H1 (cell line): ENCODE results near the gene TEX48. TPM values are rescaled to one million over a fixed set of nuclear protein-coding genes. Genes with fewer than 3 reads are reported as not detected.

Experiments
- BACH1 ChIP-seq: IDR thresholded peaks from 2 replicates; pipeline ENCODE4 v1.6.1; 2012; ENCODE audit warnings: low read length, improper control_type of control experiment
- PHF8 ChIP-seq: fragments of 200-600 bp; sonication (generic); conservative IDR thresholded peaks from 2 replicates; pipeline ENCODE4 v1.7.1; 2012; ENCODE audit warnings: low read depth, mild to moderate bottlenecking, inconsistent platforms, low read length, moderate library complexity
- RFX5 ChIP-seq: IDR thresholded peaks from 2 replicates; pipeline ENCODE4 v1.6.1; 2011; ENCODE audit warnings: low read depth, low read length, improper control_type of control experiment, borderline replicate concordance
- SIN3A ChIP-seq, 2 experiments: IDR thresholded peaks in 1 of 2; conservative IDR thresholded peaks in 1 of 2; 2 replicates each; pipeline ENCODE4 v1.6.1; 2011 to 2012; ENCODE audit warnings: low read length in 2 of 2, improper control_type of control experiment in 1 of 2, low read depth in 1 of 2, mild to moderate bottlenecking in 1 of 2
- YY1 ChIP-seq: IDR thresholded peaks from 2 replicates; pipeline ENCODE4 v1.6.1; 2011; ENCODE audit warnings: low read depth, mild to moderate bottlenecking, low read length
- polyA plus RNA-seq, 7 experiments: library from polyadenylated mRNA; depleted of rRNA in 3 of 7; stranded (reverse) in 5 of 7; unstranded in 2 of 7; fragments of >200 nt in 5 of 7; fragments of 200-250 nt in 2 of 7; gene quantifications; 1 replicate in 5 of 7; 2 replicates in 1 of 7; 4 replicates in 1 of 7; pipeline versions ENCODE4 v1.2.1 to v1.2.3, GENCODE V29; 2011 to 2013; ENCODE audit warnings: missing spikeins in 2 of 7, mixed read lengths in 2 of 7
- total RNA-seq: library from RNA; stranded (reverse); fragmentation: NEBNext Ultra II Directional; extraction: Animal tissue kit (Norgen Biotek cat#: 25700); gene quantifications from 2 replicates; pipeline ENCODE4 v1.2.1, GENCODE V29; 2021
- TF ChIP-seq, protein P1 (sequence below): IDR thresholded peaks from 2 replicates; pipeline ENCODE4 v1.6.1; 2012; ENCODE audit warnings: low read length, inconsistent platforms

TEX48 gene
- total and polyA plus RNA-seq, 2 of the 8 experiments (the other 6 are each of a cell fraction or from before 2014, with no cell fraction given) = not detected

GRCh38 chr9:114680259-114681001 is 1.6 kb downstream of the TEX48 start (continued):
- TF ChIP-seq, protein P1, sequence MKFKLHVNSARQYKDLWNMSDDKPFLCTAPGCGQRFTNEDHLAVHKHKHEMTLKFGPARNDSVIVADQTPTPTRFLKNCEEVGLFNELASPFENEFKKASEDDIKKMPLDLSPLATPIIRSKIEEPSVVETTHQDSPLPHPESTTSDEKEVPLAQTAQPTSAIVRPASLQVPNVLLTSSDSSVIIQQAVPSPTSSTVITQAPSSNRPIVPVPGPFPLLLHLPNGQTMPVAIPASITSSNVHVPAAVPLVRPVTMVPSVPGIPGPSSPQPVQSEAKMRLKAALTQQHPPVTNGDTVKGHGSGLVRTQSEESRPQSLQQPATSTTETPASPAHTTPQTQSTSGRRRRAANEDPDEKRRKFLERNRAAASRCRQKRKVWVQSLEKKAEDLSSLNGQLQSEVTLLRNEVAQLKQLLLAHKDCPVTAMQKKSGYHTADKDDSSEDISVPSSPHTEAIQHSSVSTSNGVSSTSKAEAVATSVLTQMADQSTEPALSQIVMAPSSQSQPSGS = no peak
- TF ChIP-seq YY1 (no peak), SIN3A (conservative IDR thresholded peaks at IDR 0.05 in 1 of 2, IDR thresholded peaks at IDR 0.05 in 1 of 2; ENCODE audit: low read depth in 1 of 2, low read length in 2 of 2) (no peak), BACH1 (no peak), PHF8 (no peak), RFX5 (no peak)
- TF ChIP-seq, all 59 proteins: peak for 0
